Measurements from ENCODE around the gene MARCHF2.
A peak's percentile ranks its signal among the peaks of the same experiment; 100 is the strongest.

Gene MARCHF2

DNA sequence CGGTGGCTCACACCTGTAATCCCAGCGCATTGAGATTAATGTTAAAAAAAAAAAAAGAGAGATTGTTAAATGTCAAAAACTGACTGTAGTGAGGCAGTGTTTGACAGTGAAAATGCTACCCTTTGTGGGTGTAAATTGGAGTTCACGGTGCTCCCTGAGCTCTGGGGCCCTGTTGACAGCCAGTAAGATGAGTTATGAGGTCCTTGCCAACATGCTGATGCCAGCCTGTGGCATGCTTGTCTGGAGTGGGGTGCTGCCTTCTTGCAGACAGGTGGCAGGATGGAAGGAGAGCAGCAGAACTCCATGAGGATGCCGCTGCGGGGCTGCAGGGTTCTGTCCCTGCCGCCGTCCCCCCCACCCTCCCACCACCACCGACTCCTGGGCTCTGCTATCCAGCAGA, 63.4 kb downstream of the MARCHF2 start:
- Mint-ChIP-seq H3K4me3 (no peak overlapping the region), H3K4me1 (ENCODE audit: low read depth) (peaks cover 59% of the 10 kb centered on the region), H3K36me3 (ENCODE audit: low read depth) (peaks cover 96% of the 10 kb centered on the region), H3K9me3 (no peaks in the 10 kb centered on the region), H3K27ac (no peak overlapping the region), H3K27me3 (no peaks in the 10 kb centered on the region)
- intact Hi-C loops (cut with micrococcal nuclease): no loop called here

DNA sequence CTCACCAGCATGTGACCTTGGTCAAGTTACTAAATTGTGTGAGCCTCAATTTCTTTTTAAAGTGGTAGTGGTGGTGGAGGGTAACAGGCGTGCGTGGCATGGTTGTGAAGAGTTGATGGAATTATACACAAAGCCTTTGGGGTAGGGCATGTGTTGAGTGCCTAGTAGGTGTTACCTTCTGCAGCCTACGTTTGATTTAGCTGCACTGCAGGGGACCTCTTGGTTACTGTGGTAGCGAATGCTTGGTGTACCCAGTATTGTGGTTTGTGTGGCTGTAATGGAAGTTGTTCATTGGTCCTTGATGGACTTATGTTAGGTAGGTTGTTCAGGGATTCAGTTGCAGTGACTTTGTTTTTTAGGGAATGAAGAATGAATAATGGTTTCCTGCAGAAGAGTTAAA, 64.8 kb downstream of the MARCHF2 start:
- Mint-ChIP-seq H3K36me3 (ENCODE audit: low read depth) (peaks cover 96% of the 10 kb centered on the region), H3K9me3 (no peaks in the 10 kb centered on the region), H3K4me1 (ENCODE audit: low read depth) (peaks cover 59% of the 10 kb centered on the region), H3K27ac (no peak overlapping the region), H3K4me3 (no peak overlapping the region), H3K27me3 (no peaks in the 10 kb centered on the region)
- intact Hi-C loops (cut with micrococcal nuclease): no loop called here

DNA sequence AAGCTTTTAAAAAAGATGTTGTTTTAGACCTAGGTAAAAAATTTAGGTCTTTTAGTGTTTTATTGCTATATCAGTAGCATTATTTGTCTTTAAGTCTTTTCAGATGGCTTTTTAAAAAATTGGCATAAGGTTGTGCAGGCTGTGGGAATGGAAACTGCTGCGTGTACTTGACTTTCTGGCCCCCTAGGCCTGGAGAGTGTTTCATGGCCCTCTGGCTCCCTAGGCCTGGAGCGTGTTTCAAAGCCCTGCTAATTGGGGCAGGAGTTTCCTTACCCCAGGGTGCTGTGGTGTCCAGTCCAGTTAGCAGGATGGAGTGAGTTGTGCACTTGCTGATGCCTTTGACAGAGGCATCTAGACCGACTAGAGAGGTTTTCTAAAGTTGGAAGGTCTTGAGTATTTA, 65.5 kb downstream of the MARCHF2 start:
- intact Hi-C loops (cut with micrococcal nuclease): no loop called here
- Mint-ChIP-seq H3K4me3 (no peak overlapping the region), H3K36me3 (ENCODE audit: low read depth) (peaks cover 96% of the 10 kb centered on the region), H3K4me1 (ENCODE audit: low read depth) (peaks cover 56% of the 10 kb centered on the region), H3K27me3 (no peaks in the 10 kb centered on the region), H3K9me3 (no peaks in the 10 kb centered on the region), H3K27ac (no peak overlapping the region)

DNA sequence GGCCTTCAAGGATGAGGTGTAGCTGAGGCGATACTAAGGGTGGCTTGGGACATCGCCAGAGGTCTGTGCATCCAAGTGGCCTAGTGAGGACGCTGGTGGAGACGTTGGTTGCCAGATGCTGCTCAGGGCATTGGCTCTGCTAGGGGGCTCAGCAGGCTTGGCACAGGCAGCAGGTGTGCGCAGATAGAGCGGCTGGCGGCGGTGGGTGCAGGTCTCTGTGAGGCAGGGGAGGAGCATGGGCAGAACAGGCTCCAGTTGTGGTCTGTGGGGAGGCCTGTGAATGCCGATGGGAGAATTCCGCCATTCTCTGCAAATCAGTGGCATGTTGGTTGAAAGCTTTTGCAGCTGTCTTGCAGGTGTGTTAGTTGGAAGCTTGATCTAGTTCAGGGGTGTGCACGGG, 68.1 kb downstream of the MARCHF2 start:
- peaks cover 69% of the 10 kb centered on the region for H3K4me1 Mint-ChIP-seq (ENCODE audit: low read depth)

DNA sequence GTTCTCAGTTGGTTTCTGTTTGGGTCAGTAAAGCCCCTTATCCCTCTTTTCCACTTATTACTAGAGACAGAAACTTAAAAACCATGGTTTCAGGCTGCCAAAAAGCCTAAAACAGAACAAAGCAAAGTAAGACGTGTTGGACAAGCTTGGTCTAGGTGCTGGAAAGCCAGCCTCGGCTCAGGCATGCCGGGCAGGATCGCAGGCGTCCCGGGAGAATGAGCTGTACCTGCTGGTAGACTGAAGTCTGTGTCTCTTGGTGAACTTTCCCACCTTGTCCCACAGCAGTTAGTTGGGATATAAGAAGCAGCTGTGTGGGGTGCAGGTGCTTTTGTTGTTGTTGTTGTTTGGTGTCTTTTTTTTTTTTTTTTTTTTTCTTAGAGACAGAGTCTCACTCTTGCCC, 68.5 kb downstream of the MARCHF2 start:
- Mint-ChIP-seq H3K27ac (no peak overlapping the region), H3K4me1 (ENCODE audit: low read depth) (peaks cover 71% of the 10 kb centered on the region), H3K27me3 (no peaks in the 10 kb centered on the region), H3K4me3 (no peak overlapping the region), H3K9me3 (no peaks in the 10 kb centered on the region), H3K36me3 (ENCODE audit: low read depth) (peaks cover 96% of the 10 kb centered on the region)
- intact Hi-C loops (cut with micrococcal nuclease): no loop called here

More for the DNA sequence above, 68.1 kb downstream of the MARCHF2 start:
- intact Hi-C loops (cut with micrococcal nuclease): no loop called here
- Mint-ChIP-seq H3K36me3 (ENCODE audit: low read depth) (peaks cover 96% of the 10 kb centered on the region), H3K27ac (no peak overlapping the region), H3K4me3 (no peak overlapping the region), H3K9me3 (no peaks in the 10 kb centered on the region), H3K27me3 (no peaks in the 10 kb centered on the region)

DNA sequence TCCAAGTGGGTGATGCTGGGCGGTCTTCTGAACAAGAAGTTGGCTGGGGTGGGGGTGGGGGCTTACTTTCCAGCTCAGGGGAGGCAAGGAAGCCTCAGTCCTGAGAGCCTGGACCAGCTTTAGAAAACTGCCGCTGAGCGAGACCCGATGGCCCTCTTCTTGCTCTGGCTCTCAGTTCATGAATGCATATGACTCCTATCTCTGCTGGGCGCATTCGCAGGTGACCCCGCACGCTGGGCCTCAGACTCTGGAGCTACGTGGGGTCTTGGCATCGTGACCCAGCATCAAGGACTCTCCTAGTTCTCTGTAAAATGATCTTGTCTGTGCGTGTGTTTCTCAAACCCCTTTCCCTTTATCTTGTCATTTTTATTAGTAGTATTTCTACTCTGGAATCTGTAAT, 69.6 kb downstream of the MARCHF2 start:
- Mint-ChIP-seq H3K4me1 (ENCODE audit: low read depth) (peaks cover 80% of the 10 kb centered on the region), H3K27me3 (no peaks in the 10 kb centered on the region)
- intact Hi-C loops (cut with micrococcal nuclease): no loop called here

DNA sequence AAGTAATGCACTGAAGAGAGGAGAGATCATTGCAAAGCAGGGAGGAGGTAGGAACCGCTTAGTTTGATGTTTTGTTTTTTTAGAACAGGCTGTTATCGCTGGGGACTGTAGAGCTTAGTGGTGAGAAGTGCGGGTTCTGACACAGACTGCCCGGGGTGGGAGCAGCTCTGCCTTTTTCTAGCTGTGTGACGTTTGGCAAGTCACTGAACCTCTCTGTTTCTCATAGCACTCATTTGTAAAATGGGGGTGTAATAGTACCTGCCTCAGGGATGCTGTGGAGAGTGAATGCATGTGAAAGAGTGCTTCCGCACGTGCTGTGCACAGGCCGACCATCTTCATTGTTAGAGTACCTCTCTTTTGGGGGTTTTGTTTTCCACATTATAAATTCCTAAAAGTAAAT, 70.1 kb downstream of the MARCHF2 start:
- H3K4me1 Mint-ChIP-seq (ENCODE audit: low read depth): peaks cover 80% of the 10 kb centered on the region
- peak overlapping the region; percentile 58 for H3K27ac Mint-ChIP-seq
- no peaks in the 10 kb centered on the region for H3K9me3 Mint-ChIP-seq
- H3K27me3 Mint-ChIP-seq: no peaks in the 10 kb centered on the region
- intact Hi-C loops (cut with micrococcal nuclease): no loop called here
- H3K36me3 Mint-ChIP-seq (ENCODE audit: low read depth): peaks cover 96% of the 10 kb centered on the region
- no peak overlapping the region for H3K4me3 Mint-ChIP-seq

More for the DNA sequence above, 69.6 kb downstream of the MARCHF2 start:
- Mint-ChIP-seq H3K27ac (peak overlapping the region; percentile 58), H3K36me3 (ENCODE audit: low read depth) (peaks cover 96% of the 10 kb centered on the region), H3K4me3 (no peak overlapping the region), H3K9me3 (no peaks in the 10 kb centered on the region)

DNA sequence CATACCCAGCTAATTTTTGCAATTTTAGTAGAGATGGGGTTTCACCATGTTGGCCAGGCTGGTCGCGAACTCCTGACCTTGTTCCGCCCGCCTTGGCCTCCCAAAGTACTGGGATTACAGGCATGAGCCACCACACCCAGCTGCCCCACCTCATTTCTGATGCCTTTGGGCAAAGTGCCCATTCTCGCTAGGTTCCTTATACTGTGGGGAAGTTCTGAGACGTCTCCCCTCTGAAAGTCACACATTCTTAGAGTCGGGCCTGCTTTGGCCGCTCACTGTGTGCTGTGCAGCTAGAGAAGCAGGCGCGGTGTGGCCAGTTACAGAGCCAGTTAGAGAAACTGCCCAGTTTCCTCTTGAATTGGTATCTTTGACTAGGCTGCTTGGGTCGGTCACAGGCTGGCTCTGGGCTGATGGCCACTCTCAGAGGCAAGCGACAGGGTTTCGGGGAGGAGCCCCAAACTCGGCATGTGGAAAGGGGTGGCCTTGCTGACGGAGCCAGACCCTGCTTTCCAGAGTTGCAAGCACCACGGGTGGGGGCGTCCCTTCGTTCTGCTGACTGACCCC, 71.3 kb downstream of the MARCHF2 start:
- Mint-ChIP-seq H3K36me3 (ENCODE audit: low read depth) (peaks cover 96% of the 10 kb centered on the region), H3K4me1 (ENCODE audit: low read depth) (peaks cover 85% of the 10 kb centered on the region), H3K4me3 (peak overlapping the region; percentile 4), H3K9me3 (no peaks in the 10 kb centered on the region), H3K27me3 (no peaks in the 10 kb centered on the region), H3K27ac (peak overlapping the region; percentile 86)
- intact Hi-C loops (cut with micrococcal nuclease): no loop called here

DNA sequence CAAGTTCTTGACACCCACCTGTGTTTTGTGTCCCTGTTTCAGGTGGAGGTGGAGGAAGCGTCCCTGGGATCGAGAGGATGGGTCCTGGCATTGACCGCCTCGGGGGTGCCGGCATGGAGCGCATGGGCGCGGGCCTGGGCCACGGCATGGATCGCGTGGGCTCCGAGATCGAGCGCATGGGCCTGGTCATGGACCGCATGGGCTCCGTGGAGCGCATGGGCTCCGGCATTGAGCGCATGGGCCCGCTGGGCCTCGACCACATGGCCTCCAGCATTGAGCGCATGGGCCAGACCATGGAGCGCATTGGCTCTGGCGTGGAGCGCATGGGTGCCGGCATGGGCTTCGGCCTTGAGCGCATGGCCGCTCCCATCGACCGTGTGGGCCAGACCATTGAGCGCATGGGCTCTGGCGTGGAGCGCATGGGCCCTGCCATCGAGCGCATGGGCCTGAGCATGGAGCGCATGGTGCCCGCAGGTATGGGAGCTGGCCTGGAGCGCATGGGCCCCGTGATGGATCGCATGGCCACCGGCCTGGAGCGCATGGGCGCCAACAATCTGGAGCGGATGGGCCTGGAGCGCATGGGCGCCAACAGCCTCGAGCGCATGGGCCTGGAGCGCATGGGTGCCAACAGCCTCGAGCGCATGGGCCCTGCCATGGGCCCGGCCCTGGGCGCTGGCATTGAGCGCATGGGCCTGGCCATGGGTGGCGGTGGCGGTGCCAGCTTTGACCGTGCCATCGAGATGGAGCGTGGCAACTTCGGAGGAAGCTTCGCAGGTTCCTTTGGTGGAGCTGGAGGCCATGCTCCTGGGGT, 72.7 kb downstream of the MARCHF2 start:
- peaks cover 100% of the 10 kb centered on the region for H3K36me3 Mint-ChIP-seq (ENCODE audit: low read depth)
- peaks cover 95% of the 10 kb centered on the region for H3K4me1 Mint-ChIP-seq (ENCODE audit: low read depth)

DNA sequence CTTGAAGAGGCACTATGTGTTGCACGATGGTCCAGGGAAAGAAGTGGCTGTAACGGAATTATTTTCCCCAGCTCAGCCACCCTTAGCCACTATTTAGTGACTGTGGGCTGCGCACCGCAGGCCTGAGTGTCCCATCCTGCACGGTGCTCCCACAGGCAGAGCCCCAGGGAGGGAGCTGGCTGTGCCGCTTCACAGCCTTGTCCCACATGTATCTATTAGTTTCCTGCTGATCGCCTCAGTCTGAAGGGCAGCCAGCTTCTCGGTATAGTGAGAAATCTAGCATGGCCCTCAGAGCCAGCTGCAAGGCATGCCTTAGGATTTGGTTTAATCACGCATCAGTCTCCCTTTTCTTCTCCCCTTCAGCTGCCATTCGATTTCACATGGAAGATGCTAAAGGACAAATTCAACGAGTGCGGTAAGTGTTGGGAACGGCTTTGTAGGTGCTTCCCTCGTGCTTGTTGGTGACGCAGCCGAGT, 73.6 kb downstream of the MARCHF2 start:
- no peaks in the 10 kb centered on the region for H3K27me3 Mint-ChIP-seq
- H3K4me3 Mint-ChIP-seq: peak overlapping the region; percentile 4
- H3K9me3 Mint-ChIP-seq: no peaks in the 10 kb centered on the region
- H3K4me1 Mint-ChIP-seq (ENCODE audit: low read depth): peaks cover 95% of the 10 kb centered on the region
- intact Hi-C loops (cut with micrococcal nuclease): no loop called here
- H3K27ac Mint-ChIP-seq: peak overlapping the region; percentile 87
- peaks cover 100% of the 10 kb centered on the region for H3K36me3 Mint-ChIP-seq (ENCODE audit: low read depth)

More for the DNA sequence above, 72.7 kb downstream of the MARCHF2 start:
- peak overlapping the region; percentile 87 for H3K27ac Mint-ChIP-seq
- intact Hi-C loops (cut with micrococcal nuclease): no loop called here
- H3K9me3 Mint-ChIP-seq: no peaks in the 10 kb centered on the region
- no peak overlapping the region for H3K4me3 Mint-ChIP-seq
- H3K27me3 Mint-ChIP-seq: no peaks in the 10 kb centered on the region

DNA sequence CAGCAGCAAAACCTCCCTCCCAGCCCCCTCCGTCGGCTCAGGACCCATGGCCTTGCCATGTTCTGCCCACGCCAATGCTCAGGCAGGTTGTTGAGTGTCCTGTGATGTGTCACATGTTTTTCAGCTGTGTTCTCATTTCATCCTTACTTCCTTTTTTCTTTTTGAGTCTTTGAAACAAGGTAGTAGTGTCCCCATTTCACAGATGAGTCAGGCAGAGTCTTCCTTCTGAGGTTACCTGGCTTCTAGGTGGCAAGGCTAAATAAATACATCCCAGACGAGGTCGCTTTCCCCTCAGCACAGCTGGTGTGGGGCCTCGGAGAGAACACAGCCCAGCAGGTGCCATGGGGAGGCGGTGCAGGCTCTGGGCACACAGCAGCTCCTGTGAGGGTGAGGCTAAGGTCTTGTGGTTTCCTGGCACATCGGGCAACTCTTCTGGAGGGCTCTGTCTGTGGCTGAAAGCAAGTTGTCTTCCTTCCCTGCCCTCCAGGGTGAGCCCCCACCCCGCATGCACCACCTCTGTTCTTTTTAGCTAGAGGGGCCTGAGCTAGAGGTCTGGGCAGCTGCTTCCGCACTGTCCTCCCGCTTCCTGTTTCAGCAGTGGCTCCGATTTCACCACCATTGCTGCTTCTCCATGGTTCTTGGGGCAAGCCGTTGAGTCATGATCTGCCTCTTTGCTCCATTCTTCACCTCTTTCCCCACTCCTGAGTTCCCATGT, 74.2 kb downstream of the MARCHF2 start:
- peaks cover 98% of the 10 kb centered on the region for H3K36me3 Mint-ChIP-seq (ENCODE audit: low read depth)
- H3K4me1 Mint-ChIP-seq (ENCODE audit: low read depth): peaks cover 92% of the 10 kb centered on the region
- H3K27me3 Mint-ChIP-seq: no peaks in the 10 kb centered on the region
- peak overlapping the region; percentile 50 for H3K4me3 Mint-ChIP-seq
- H3K27ac Mint-ChIP-seq: peak overlapping the region; percentile 87
- H3K9me3 Mint-ChIP-seq: no peaks in the 10 kb centered on the region
- intact Hi-C loops (cut with micrococcal nuclease): no loop called here

DNA sequence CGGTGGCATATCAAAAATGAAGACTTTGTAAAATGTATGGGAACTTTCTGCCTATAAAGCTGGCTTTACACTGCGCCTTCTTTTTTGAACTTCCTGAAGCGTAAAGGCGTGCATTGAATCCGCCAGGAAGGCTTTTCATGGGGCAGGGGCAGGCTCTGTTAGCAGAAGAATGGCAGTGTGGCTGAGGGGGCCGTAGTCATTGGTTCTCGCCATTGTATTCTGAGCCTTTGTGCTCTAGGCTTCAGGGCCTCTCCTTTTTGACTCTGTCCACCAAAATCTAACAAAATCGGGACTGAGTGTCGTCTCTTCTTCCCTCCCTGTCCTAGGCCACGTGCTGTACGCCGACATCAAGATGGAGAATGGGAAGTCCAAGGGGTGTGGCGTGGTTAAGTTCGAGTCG, 75.3 kb downstream of the MARCHF2 start:
- H3K27me3 Mint-ChIP-seq: no peaks in the 10 kb centered on the region
- no peak overlapping the region for H3K4me3 Mint-ChIP-seq
- H3K27ac Mint-ChIP-seq: peak overlapping the region; percentile 87
- peaks cover 98% of the 10 kb centered on the region for H3K36me3 Mint-ChIP-seq (ENCODE audit: low read depth)
- peaks cover 86% of the 10 kb centered on the region for H3K4me1 Mint-ChIP-seq (ENCODE audit: low read depth)
- intact Hi-C loops (cut with micrococcal nuclease): no loop called here
- H3K9me3 Mint-ChIP-seq: no peaks in the 10 kb centered on the region

Measured in dendritic cell treated with granulocyte-macrophage colony-stimulating factor and Interleukin-4, amounts not matched to agents 40 ng/mL and 50 ng/mL, for 4 days (primary cell).